K562 (cell line): ENCODE data around the gene C6orf47. TPM values are rescaled to one million over a fixed set of nuclear protein-coding genes. Genes with fewer than 3 reads are reported as not detected.
A peak's percentile ranks its signal among the peaks of the same experiment; 100 is the strongest.

Experiments used
- DIDO1 ChIP-seq: fragments of 450-650 bp; IDR thresholded peaks from 2 replicates; pipeline ENCODE4 v1.6.1; 2016; ENCODE audit warnings: low read depth, missing biosample characterization, missing genetic modification characterization
- ESRRB ChIP-seq: fragments of 250-450 bp; sonication (Bioruptor Pico); IDR thresholded peaks from 2 replicates; pipeline ENCODE4 v1.5.0; 2020; ENCODE audit warnings: mild to moderate bottlenecking, moderate library complexity, borderline replicate concordance
- GTF2A2 ChIP-seq: IDR thresholded peaks from 2 replicates; pipeline ENCODE4 v1.6.1; 2016; ENCODE audit warnings: mild to moderate bottlenecking, missing genetic modification characterization, missing compliant biosample characterization
- MCM7 ChIP-seq, 2 experiments: fragments of 450-650 bp; IDR thresholded peaks; 2 replicates each; pipeline ENCODE4 v1.6.1; 2016 to 2018
- MIER1 ChIP-seq: fragments of 450-650 bp; IDR thresholded peaks from 2 replicates; pipeline ENCODE4 v1.6.1; 2016; ENCODE audit warnings: antibody characterized with exemption, mild to moderate bottlenecking, low read depth
- MTF1 ChIP-seq: fragments of 250-450 bp; sonication (Bioruptor Pico); IDR thresholded peaks from 2 replicates; pipeline ENCODE4 v1.9.0; 2021; ENCODE audit warnings: moderate library complexity, mild to moderate bottlenecking, inconsistent platforms, borderline replicate concordance
- NCOA1 ChIP-seq: fragments of 450-650 bp; IDR thresholded peaks from 2 replicates; pipeline ENCODE4 v1.6.1; 2016; ENCODE audit warnings: low read depth
- PHB ChIP-seq: fragments of 250-450 bp; sonication (Bioruptor Pico); IDR thresholded peaks from 2 replicates; pipeline ENCODE4 v1.5.0; 2021
- SMARCE1 ChIP-seq: fragments of 450-650 bp; IDR thresholded peaks from 2 replicates; pipeline ENCODE4 v1.7.1; 2016; ENCODE audit warnings: mild to moderate bottlenecking
- ZKSCAN3 ChIP-seq: fragments of 250-450 bp; sonication (Bioruptor Pico); IDR thresholded peaks from 2 replicates; pipeline ENCODE4 v1.4.0; 2020
- ZNF124 ChIP-seq: sonication (generic); formaldehyde crosslinking; IDR thresholded peaks from 2 replicates; pipeline ENCODE4 v1.8.1; 2022; ENCODE audit warnings: missing genetic modification reagents
- ZNF217 ChIP-seq: sonication (generic); formaldehyde crosslinking; IDR thresholded peaks from 2 replicates; pipeline ENCODE4 v1.8.0; 2022; ENCODE audit warnings: mild to moderate bottlenecking, missing genetic modification reagents
- ZNF23 ChIP-seq: fragments of 250-450 bp; sonication (Bioruptor Pico); IDR thresholded peaks from 2 replicates; pipeline ENCODE4 v1.4.0; 2020; ENCODE audit warnings: mild to moderate bottlenecking
- polyA plus RNA-seq, 8 experiments: library from polyadenylated mRNA; depleted of rRNA in 4 of 8; stranded (reverse) in 5 of 8; unstranded in 3 of 8; fragments of >200 nt; fragmentation: Nextera tagmentation in 2 of 8; fragmentation: Illumina TruSeq in 1 of 8; extraction: Ambion mirVana in 2 of 8; extraction: Trizol in 1 of 8; gene quantifications; 2 replicates each; pipeline versions ENCODE4 v1.2.1 to v1.2.3, GENCODE V29; 2011 to 2014; ENCODE audit warnings: inconsistent platforms in 1 of 8, missing spikeins in 1 of 8
- total RNA-seq, 7 experiments: library from RNA; depleted of rRNA in 6 of 7; stranded (reverse); fragments of >200 nt in 6 of 7; fragmentation: Illumina TruSeq in 2 of 7; extraction: Trizol in 2 of 7; gene quantifications; 2 replicates each; pipeline versions ENCODE4 v1.2.1 to v1.2.3, GENCODE V29; 2011 to 2021; ENCODE audit warnings: low replicate concordance in 1 of 7
- TF ChIP-seq, protein P1 (sequence below), 2 experiments: fragments of 450-650 bp; conservative IDR thresholded peaks; 2 replicates each; pipeline ENCODE4 v1.6.1; 2017; ENCODE audit warnings: mild to moderate bottlenecking in 2 of 2, moderate library complexity in 2 of 2
- TF ChIP-seq, protein P2 (sequence below): fragments of 250-450 bp; sonication (Bioruptor Pico); IDR thresholded peaks from 2 replicates; pipeline ENCODE4 v1.8.0; 2021; ENCODE audit warnings: borderline replicate concordance, mild to moderate bottlenecking, moderate library complexity; ENCODE audit not compliant: poor library complexity, severe bottlenecking
- TF ChIP-seq, protein P3 (sequence below): fragments of 450-650 bp; IDR thresholded peaks from 2 replicates; pipeline ENCODE4 v1.6.1; 2016; ENCODE audit warnings: borderline replicate concordance
- TF ChIP-seq, protein P4 (sequence below): fragments of 200-400 bp; formaldehyde crosslinking; IDR thresholded peaks from 2 replicates; pipeline ENCODE4 v1.6.1; 2017; ENCODE audit warnings: mild to moderate bottlenecking, low read depth, low read length, moderate library complexity
- TF ChIP-seq, protein P5 (sequence below): fragments of 450-650 bp; IDR thresholded peaks from 2 replicates; pipeline ENCODE4 v1.6.1; 2016

C6orf47 gene
- total and polyA plus RNA-seq, 9 of the 15 experiments (the other 6 are each of a cell fraction or from before 2014, with no cell fraction given): 0.14 to 43.8 (median 27.0) TPM

DNA sequence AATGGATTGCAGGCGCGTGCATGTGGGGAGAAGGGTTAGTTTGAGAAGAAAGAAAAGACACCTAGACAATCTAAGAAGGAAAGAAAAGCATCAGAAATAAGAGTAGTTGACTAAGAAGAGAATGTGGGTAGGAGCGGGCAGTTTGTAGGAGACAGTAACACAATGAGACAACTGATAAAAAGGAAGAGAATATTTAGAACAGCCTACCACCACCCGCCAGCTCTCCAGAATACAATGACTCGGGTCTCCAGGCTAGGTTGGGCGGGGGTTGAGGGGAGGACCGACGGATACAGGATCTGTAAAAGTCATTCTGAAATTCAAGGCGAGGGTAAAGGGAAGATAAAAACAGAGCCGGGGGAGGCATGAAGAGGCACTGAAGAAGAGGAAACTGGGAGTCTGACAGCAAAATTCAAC is 41.8 kb upstream of the C6orf47 start (continued):
- TF ChIP-seq ZNF124 (CRISPR knock-in tag): no peak
- no peak for TF ChIP-seq ZKSCAN3
- TF ChIP-seq GTF2A2 (tag): no peak
- no peak for TF ChIP-seq MIER1
- TF ChIP-seq PHB (CRISPR knock-in tag): no peak; the same call in 1 of the 2 replicates
- TF ChIP-seq DIDO1 (tag): no peak
- 0 out of 4 replicates have a peak, but pooled peaks of 1 of the 2 experiments have one; percentile 17 for TF ChIP-seq MCM7 (IDR thresholded peaks at IDR 0.05)
- TF ChIP-seq ESRRB: no peak
- TF ChIP-seq, protein P1, sequence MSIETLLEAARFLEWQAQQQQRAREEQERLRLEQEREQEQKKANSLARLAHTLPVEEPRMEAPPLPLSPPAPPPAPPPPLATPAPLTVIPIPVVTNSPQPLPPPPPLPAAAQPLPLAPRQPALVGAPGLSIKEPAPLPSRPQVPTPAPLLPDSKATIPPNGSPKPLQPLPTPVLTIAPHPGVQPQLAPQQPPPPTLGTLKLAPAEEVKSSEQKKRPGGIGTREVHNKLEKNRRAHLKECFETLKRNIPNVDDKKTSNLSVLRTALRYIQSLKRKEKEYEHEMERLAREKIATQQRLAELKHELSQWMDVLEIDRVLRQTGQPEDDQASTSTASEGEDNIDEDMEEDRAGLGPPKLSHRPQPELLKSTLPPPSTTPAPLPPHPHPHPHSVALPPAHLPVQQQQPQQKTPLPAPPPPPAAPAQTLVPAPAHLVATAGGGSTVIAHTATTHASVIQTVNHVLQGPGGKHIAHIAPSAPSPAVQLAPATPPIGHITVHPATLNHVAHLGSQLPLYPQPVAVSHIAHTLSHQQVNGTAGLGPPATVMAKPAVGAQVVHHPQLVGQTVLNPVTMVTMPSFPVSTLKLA (conservative IDR thresholded peaks at IDR 0.05): no peak
- no peak for TF ChIP-seq MTF1 (CRISPR knock-in tag)
- TF ChIP-seq, protein P2, sequence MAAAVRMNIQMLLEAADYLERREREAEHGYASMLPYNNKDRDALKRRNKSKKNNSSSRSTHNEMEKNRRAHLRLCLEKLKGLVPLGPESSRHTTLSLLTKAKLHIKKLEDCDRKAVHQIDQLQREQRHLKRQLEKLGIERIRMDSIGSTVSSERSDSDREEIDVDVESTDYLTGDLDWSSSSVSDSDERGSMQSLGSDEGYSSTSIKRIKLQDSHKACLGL (CRISPR knock-in tag): no peak
- TF ChIP-seq, protein P3, sequence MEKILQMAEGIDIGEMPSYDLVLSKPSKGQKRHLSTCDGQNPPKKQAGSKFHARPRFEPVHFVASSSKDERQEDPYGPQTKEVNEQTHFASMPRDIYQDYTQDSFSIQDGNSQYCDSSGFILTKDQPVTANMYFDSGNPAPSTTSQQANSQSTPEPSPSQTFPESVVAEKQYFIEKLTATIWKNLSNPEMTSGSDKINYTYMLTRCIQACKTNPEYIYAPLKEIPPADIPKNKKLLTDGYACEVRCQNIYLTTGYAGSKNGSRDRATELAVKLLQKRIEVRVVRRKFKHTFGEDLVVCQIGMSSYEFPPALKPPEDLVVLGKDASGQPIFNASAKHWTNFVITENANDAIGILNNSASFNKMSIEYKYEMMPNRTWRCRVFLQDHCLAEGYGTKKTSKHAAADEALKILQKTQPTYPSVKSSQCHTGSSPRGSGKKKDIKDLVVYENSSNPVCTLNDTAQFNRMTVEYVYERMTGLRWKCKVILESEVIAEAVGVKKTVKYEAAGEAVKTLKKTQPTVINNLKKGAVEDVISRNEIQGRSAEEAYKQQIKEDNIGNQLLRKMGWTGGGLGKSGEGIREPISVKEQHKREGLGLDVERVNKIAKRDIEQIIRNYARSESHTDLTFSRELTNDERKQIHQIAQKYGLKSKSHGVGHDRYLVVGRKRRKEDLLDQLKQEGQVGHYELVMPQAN: no peak
- TF ChIP-seq, protein P4, sequence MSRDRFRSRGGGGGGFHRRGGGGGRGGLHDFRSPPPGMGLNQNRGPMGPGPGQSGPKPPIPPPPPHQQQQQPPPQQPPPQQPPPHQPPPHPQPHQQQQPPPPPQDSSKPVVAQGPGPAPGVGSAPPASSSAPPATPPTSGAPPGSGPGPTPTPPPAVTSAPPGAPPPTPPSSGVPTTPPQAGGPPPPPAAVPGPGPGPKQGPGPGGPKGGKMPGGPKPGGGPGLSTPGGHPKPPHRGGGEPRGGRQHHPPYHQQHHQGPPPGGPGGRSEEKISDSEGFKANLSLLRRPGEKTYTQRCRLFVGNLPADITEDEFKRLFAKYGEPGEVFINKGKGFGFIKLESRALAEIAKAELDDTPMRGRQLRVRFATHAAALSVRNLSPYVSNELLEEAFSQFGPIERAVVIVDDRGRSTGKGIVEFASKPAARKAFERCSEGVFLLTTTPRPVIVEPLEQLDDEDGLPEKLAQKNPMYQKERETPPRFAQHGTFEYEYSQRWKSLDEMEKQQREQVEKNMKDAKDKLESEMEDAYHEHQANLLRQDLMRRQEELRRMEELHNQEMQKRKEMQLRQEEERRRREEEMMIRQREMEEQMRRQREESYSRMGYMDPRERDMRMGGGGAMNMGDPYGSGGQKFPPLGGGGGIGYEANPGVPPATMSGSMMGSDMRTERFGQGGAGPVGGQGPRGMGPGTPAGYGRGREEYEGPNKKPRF: no peak
- no peak for TF ChIP-seq ZNF217 (CRISPR knock-in tag)
- TF ChIP-seq NCOA1: no peak
- TF ChIP-seq SMARCE1: peak; percentile 88
- no peak for TF ChIP-seq ZNF23 (CRISPR knock-in tag)
- TF ChIP-seq, protein P5, sequence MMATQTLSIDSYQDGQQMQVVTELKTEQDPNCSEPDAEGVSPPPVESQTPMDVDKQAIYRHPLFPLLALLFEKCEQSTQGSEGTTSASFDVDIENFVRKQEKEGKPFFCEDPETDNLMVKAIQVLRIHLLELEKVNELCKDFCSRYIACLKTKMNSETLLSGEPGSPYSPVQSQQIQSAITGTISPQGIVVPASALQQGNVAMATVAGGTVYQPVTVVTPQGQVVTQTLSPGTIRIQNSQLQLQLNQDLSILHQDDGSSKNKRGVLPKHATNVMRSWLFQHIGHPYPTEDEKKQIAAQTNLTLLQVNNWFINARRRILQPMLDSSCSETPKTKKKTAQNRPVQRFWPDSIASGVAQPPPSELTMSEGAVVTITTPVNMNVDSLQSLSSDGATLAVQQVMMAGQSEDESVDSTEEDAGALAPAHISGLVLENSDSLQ: no peak; the same call in 1 of the 2 replicates
